Vagina (tissue), 2 donors: Measurements from ENCODE around the gene CDH4. TPM values are rescaled to one million over a fixed set of nuclear protein-coding genes. Genes with fewer than 3 reads are reported as not detected.

ENCODE experiments used
- DNase-seq, 2 donors: peaks; one replicate each; pipeline ENCODE4 v3.0.0-alpha.2; 2017; ENCODE audit errors: extremely low spot score in 2 of 2
- H3K27ac ChIP-seq: fragments of 200-600 bp; sonication (generic); one replicate; pipeline ENCODE4 v1.5.1; 2019
- H3K27me3 ChIP-seq: fragments of 200-600 bp; sonication (generic); one replicate; pipeline ENCODE4 v1.5.1; 2019
- H3K36me3 ChIP-seq, 2 donors: fragments of 200-600 bp; sonication (generic); one replicate each; pipeline ENCODE4 v1.5.1; 2017 to 2019
- H3K4me1 ChIP-seq: fragments of 200-600 bp; sonication (generic); one replicate; pipeline ENCODE4 v1.5.1; 2019
- H3K4me3 ChIP-seq, 2 donors: fragments of 200-600 bp; sonication (generic); 1 replicate in 1 of 2; 2 replicates in 1 of 2; pipeline ENCODE4 v1.5.1; 2016 to 2019
- H3K9me3 ChIP-seq: fragments of 200-600 bp; sonication (generic); one replicate; pipeline ENCODE4 v1.5.1; 2019
- POLR2A ChIP-seq, 2 donors: fragments of 450-650 bp; IDR thresholded peaks; one replicate each; pipeline ENCODE4 v1.6.1; 2017; ENCODE audit warnings: antibody characterized with exemption in 2 of 2, mild to moderate bottlenecking in 2 of 2, moderate library complexity in 2 of 2
- POLR2AphosphoS5 ChIP-seq, 2 donors: sonication (generic); formaldehyde crosslinking; IDR thresholded peaks; one replicate each; pipeline ENCODE4 v1.9.0; 2017; ENCODE audit warnings: antibody characterized with exemption in 2 of 2, mild to moderate bottlenecking in 2 of 2, low read depth in 1 of 2; ENCODE audit not compliant: insufficient read depth in 1 of 2
- intact Hi-C: fragments of 100-400 bp; cut with DNase I; formaldehyde crosslinking; loops from one replicate; pipeline ENCODE4 v1.15.1; 2023
- total RNA-seq: library from RNA; depleted of rRNA; stranded (reverse); fragments of >200 nt; gene quantifications from one replicate; pipeline ENCODE4 v1.2.3, GENCODE V29; 2016
- TF ChIP-seq, protein P1 (sequence below), 3 experiments: fragments of 450-650 bp in 2 of 3; fragments of 200-600 bp in 1 of 3; sonication (generic) in 1 of 3; IDR thresholded peaks; one replicate each; pipeline ENCODE4 v1.5.1; 2017 to 2019; ENCODE audit warnings: antibody characterized with exemption in 3 of 3, mild to moderate bottlenecking in 2 of 3, moderate library complexity in 2 of 3

The CDH4 gene
- total RNA-seq, 1 donor from 2014 or later: 0.25 TPM

DNA sequence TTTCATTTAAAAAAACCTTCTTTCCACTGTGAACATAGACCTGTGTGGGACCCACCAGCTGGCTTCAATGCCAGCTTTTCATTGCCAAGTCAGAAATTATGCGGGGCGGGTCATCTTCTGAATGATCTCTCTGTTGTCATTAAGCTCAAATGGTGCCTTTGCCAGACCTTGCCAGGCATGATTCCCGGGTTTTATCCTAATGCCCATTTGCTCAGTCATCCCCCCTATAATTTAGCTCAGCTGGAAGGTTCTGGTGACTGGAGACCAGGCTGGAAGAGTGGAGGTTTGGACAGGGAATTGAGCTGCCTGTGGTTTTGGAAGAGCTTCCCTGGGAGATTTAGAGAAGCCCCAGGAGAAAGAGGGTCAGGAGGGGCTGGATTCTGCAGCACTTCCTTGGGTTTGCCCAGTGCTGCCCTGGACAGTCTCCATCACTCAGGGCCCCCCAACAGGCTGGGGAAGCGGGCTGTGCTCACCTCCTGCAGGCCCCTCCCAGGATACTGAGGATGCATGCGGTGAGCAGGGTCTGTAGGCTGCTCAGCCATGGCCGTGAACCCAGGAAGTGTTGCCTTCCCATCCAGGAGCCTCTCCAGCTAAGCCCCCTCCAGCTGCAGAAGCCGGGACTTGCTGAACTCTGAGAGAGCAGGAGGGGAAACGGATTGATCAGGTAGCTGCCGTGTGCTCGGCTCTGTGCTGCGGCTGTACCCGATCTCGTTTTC, 273.0 kb downstream of the CDH4 start:
- DNase-seq: no peak
- TF ChIP-seq POLR2AphosphoS5 (IDR thresholded peaks at IDR 0.05; ENCODE audit: insufficient read depth in 1 of 2, low read depth in 1 of 2) (no peak), POLR2A (IDR thresholded peaks at IDR 0.05) (no peak)
- TF ChIP-seq, protein P1, sequence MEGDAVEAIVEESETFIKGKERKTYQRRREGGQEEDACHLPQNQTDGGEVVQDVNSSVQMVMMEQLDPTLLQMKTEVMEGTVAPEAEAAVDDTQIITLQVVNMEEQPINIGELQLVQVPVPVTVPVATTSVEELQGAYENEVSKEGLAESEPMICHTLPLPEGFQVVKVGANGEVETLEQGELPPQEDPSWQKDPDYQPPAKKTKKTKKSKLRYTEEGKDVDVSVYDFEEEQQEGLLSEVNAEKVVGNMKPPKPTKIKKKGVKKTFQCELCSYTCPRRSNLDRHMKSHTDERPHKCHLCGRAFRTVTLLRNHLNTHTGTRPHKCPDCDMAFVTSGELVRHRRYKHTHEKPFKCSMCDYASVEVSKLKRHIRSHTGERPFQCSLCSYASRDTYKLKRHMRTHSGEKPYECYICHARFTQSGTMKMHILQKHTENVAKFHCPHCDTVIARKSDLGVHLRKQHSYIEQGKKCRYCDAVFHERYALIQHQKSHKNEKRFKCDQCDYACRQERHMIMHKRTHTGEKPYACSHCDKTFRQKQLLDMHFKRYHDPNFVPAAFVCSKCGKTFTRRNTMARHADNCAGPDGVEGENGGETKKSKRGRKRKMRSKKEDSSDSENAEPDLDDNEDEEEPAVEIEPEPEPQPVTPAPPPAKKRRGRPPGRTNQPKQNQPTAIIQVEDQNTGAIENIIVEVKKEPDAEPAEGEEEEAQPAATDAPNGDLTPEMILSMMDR (IDR thresholded peaks at IDR 0.05): no peak
- H3K27ac ChIP-seq: no peak overlapping the region
- no peaks in the 10 kb centered on the region for H3K36me3 ChIP-seq
- no peaks in the 10 kb centered on the region for H3K27me3 ChIP-seq
- no peaks in the 10 kb centered on the region for H3K4me1 ChIP-seq
- H3K9me3 ChIP-seq: no peaks in the 10 kb centered on the region
- intact Hi-C loops: no loop called here
- no peak overlapping the region for H3K4me3 ChIP-seq

DNA sequence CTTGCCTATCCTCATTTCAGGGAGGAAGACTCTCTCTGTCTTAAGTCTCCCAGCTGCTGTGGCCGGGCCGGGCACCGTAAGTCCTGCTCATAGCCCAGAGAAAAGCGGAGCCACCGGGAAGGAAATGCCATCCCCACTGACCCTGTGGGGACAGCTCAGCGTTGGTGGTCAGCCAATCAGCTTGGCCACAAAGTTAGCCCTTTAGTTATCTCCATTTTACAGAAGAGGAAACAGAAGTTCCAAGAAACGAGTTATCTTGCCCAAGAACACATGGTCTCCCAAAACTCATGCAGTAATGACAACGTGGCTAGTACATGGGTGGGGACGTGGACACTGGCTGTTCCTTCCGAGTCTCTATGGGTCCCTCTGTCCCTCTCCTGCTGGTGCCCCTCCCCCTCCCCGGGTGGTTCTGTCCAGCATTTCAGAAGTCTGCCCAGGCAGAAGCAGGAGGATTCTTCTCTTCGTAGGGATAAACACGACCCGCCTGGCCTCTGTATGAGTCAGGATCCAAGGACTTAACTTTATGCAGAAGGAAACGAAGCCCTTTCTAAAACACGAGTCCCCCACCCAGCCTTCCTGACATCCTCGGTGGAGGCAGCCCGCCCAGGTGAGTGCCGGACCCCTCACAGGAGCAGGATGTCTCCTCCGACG, 273.8 kb downstream of the CDH4 start:
- no peaks in the 10 kb centered on the region for H3K27me3 ChIP-seq
- intact Hi-C loops: no loop called here
- no peaks in the 10 kb centered on the region for H3K36me3 ChIP-seq

DNA sequence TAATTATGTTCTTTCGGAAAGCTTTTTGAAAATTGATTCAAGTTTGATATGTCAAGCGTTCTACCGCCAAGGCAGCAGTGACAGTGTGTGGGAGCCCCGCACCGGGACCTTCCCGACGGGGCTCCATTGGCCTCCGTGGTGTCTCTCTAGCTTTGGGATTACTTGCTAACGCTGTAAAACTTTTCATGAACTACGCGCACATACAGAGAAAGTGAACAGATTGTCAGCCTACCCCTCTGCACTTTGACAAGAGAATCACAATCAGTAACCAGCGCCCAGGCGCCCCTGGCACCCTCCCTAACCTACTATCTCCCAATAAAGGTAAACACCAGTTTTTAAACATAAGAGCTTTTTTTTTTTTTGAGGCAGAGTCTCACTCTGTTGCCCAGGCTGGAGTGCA, 274.8 kb downstream of the CDH4 start:
- Histone ChIP-seq H3K36me3 (no peaks in the 10 kb centered on the region), H3K9me3 (no peaks in the 10 kb centered on the region), H3K27ac (no peak overlapping the region), H3K4me1 (no peaks in the 10 kb centered on the region), H3K4me3 (no peak overlapping the region), H3K27me3 (no peaks in the 10 kb centered on the region)
- intact Hi-C loops: no loop called here
- no peak for DNase-seq
- TF ChIP-seq POLR2A (IDR thresholded peaks at IDR 0.05): no peak
- TF ChIP-seq, protein P1 (IDR thresholded peaks at IDR 0.05): no peak
- TF ChIP-seq POLR2AphosphoS5 (IDR thresholded peaks at IDR 0.05; ENCODE audit: insufficient read depth in 1 of 2, low read depth in 1 of 2): no peak

More for the DNA sequence above, 273.8 kb downstream of the CDH4 start:
- no peak overlapping the region for H3K27ac ChIP-seq
- H3K4me1 ChIP-seq: no peaks in the 10 kb centered on the region
- H3K4me3 ChIP-seq: no peak overlapping the region
- no peaks in the 10 kb centered on the region for H3K9me3 ChIP-seq
- no peak for TF ChIP-seq POLR2A (IDR thresholded peaks at IDR 0.05)
- TF ChIP-seq, protein P1 (IDR thresholded peaks at IDR 0.05): no peak
- TF ChIP-seq POLR2AphosphoS5 (IDR thresholded peaks at IDR 0.05; ENCODE audit: insufficient read depth in 1 of 2, low read depth in 1 of 2): no peak
- no peak for DNase-seq

DNA sequence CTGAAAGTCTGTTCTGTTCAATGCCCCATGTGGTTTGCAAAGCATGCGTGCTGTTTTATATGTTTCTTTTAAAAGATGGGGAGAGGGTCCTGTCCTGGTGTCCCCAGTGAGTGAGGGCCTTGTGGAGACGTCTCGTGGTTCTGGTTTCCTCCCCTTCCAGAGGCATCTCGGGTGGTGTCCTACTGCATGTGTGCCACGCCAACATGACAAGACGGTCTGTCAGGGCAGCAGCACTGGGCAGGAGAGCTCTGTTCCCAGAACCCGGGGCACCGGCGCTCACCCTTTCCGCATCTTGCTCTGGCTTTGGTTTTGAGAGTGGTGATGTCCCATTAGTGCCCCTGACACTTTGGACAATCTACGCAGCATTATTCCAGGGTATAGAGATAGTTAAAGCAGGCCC, 275.6 kb downstream of the CDH4 start:
- H3K27me3 ChIP-seq: no peaks in the 10 kb centered on the region
- H3K36me3 ChIP-seq: no peaks in the 10 kb centered on the region
- TF ChIP-seq POLR2AphosphoS5 (IDR thresholded peaks at IDR 0.05; ENCODE audit: insufficient read depth in 1 of 2, low read depth in 1 of 2): no peak
- TF ChIP-seq POLR2A (IDR thresholded peaks at IDR 0.05): no peak
- TF ChIP-seq, protein P1 (IDR thresholded peaks at IDR 0.05): no peak
- no peak overlapping the region for H3K4me3 ChIP-seq
- H3K4me1 ChIP-seq: no peaks in the 10 kb centered on the region
- H3K9me3 ChIP-seq: no peaks in the 10 kb centered on the region
- no peak overlapping the region for H3K27ac ChIP-seq
- DNase-seq: no peak
- intact Hi-C loops: no loop called here

DNA sequence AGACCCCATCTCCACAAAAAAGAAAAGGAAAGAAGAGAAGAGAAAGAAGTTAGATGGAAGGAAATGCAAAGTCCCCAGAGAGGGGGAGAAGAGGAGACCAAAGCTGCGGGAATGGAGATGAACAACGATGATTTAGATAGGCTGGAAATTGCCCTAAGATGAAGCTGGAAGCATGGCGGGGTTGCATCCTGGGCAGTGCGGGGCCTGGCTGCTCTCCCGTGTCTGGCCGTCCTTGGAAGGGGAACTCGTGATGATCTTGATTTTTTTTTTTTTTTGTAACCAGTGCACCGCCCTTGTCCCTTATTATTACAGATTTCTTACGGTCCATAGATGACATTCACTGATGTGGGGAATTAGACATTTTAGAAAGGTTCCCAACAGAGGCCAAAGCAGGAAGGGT, 276.5 kb downstream of the CDH4 start:
- Histone ChIP-seq H3K9me3 (no peaks in the 10 kb centered on the region), H3K4me3 (no peak overlapping the region), H3K36me3 (no peaks in the 10 kb centered on the region), H3K4me1 (no peaks in the 10 kb centered on the region), H3K27ac (no peak overlapping the region), H3K27me3 (no peaks in the 10 kb centered on the region)
- TF ChIP-seq, protein P1 (IDR thresholded peaks at IDR 0.05): no peak
- TF ChIP-seq POLR2AphosphoS5 (IDR thresholded peaks at IDR 0.05; ENCODE audit: insufficient read depth in 1 of 2, low read depth in 1 of 2) (no peak), POLR2A (IDR thresholded peaks at IDR 0.05) (no peak)
- intact Hi-C loops: no loop called here
- DNase-seq: no peak
